Neural progenitor cell (in vitro differentiated cells): Measurements from ENCODE around the gene MFSD12.

Experiments used
- EZH2 ChIP-seq: fragments of 200-600 bp; sonication (generic); IDR thresholded peaks from 2 replicates; pipeline ENCODE4 v1.6.1; 2017; ENCODE audit warnings: antibody characterized with exemption, mild to moderate bottlenecking, moderate library complexity
- EZH2phosphoT487 ChIP-seq: fragments of 200-600 bp; sonication (generic); IDR thresholded peaks from 2 replicates; pipeline ENCODE4 v1.6.1; 2017; ENCODE audit warnings: antibody characterized with exemption
- TF ChIP-seq, protein P1 (sequence below): fragments of 200-600 bp; sonication (generic); IDR thresholded peaks from 2 replicates; pipeline ENCODE4 v1.5.1; 2017; ENCODE audit warnings: antibody characterized with exemption, mild to moderate bottlenecking

DNA sequence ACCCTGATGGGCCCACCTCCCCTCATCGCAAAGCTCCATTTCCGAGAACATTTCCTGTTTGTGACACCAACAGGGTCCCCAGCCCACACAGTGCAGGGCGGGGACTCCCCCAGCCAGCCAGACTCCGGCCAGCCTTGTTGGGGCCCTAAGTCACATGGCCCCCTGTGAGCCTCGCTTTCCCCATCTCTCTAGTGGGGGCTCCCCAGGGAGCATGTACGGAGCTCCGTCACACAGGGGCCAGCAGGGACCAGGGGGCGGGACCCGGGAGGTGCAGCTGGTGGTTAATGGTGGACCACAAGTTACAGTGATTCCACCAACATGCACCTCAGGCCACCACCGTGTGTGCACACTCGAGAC, 47.6 kb upstream of the MFSD12 start:
- TF ChIP-seq, protein P1, sequence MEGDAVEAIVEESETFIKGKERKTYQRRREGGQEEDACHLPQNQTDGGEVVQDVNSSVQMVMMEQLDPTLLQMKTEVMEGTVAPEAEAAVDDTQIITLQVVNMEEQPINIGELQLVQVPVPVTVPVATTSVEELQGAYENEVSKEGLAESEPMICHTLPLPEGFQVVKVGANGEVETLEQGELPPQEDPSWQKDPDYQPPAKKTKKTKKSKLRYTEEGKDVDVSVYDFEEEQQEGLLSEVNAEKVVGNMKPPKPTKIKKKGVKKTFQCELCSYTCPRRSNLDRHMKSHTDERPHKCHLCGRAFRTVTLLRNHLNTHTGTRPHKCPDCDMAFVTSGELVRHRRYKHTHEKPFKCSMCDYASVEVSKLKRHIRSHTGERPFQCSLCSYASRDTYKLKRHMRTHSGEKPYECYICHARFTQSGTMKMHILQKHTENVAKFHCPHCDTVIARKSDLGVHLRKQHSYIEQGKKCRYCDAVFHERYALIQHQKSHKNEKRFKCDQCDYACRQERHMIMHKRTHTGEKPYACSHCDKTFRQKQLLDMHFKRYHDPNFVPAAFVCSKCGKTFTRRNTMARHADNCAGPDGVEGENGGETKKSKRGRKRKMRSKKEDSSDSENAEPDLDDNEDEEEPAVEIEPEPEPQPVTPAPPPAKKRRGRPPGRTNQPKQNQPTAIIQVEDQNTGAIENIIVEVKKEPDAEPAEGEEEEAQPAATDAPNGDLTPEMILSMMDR, result no peak
- TF ChIP-seq EZH2 (no peak), EZH2phosphoT487 (no peak)
